GM18511 (cell line): ENCODE results near the gene INO80E.

ENCODE experiments used
- ATAC-seq: cut with Tn5 transposase; IDR thresholded peaks from one replicate; pipeline ENCODE4 v1.9.1; 2021; ENCODE audit warnings: mild to moderate bottlenecking, moderate library complexity; ENCODE audit not compliant: unreplicated experiment

INO80E gene

GRCh38 chr16:29975134-29975538 is 20.9 kb upstream of the INO80E start:
- ATAC-seq, result no peak

DNA sequence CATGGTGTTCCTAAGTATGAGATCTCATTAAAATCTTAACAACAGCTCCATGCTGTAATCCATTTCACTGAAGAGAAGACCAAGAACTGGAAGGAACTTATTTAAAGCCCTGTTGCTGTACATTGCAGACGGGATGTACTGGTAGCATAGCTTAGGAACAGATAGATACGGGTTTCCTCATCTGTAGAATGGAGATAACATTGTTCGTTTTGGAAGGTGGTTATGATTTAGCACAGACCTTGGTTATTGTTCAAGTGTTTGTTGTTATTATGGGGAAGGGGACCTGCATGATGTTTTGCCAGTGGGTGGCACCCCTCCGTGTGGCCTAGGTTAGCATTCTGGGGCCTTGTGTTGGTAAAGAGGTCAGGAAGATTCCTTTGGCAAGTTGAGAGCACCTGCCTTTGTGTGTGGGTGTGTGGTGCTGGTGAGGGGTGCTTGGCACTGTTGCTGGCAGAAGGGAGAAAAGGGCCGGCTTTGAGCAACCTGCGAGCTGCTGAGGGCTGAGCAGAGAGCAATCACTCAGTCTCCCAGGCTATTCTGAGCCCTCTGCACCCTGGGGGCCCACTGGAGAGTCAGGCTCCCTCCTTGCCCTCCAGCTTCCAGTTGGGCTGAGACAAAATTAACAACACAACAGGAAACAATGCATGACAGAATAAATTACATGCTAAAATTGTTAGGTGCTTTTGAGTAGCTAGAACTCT is 20.1 kb upstream of the INO80E start:
- ATAC-seq, result no peak

DNA sequence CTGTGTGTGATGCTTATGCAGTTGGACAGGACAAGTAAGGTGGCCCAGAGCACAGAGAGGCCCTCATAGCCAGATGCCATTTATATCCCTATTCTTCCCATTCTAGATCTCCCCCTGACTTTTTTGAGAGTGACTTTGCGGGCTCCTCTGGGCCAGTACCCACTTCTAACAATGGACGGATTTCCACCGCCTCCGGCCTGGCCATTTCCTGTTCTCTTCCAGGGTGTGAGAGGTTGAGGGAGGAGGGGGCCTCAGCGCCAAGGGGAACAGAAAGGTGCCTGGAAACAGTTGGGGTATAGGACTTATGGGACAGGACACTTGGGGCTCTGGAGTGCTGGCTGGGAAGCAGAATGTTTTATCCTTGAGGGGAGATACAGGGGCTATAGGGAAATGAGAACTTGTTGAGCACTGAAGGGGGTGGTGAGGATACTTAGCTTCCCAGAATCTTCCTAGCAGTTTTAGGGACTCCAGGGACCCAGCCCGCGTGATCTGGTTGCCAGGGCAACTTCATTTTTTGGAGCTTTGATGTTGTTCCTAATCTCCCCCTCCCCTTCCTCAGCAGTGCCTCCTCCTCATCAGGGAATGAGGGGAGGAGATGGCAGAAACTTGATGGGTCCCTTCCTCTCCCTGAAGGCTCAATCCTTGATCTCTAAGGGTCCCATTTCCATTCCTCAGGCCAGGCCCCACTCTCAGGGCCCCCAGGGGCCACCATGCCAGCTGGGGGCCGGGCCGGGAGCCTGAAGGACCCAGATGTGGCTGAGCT is 18.8 kb upstream of the INO80E start:
- ATAC-seq, result no peak

DNA sequence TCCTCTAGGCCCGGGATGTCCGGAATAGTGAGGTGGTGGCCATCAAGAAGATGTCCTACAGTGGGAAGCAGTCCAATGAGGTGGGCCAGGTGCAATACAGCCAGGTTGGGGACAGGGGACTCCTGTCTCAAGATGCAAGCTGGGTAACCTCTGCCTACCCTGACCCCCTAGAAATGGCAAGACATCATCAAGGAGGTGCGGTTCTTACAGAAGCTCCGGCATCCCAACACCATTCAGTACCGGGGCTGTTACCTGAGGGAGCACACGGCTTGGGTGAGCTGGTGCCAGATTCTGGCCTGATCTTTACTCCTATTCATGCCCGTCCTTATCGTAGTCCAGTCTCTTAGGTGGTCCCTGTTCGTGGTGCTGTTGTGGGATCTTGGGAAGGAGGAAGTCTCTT is 18.0 kb upstream of the INO80E start:
- no peak for ATAC-seq

GRCh38 chr16:29978564-29979270 is 17.3 kb upstream of the INO80E start:
- no peak for ATAC-seq

DNA sequence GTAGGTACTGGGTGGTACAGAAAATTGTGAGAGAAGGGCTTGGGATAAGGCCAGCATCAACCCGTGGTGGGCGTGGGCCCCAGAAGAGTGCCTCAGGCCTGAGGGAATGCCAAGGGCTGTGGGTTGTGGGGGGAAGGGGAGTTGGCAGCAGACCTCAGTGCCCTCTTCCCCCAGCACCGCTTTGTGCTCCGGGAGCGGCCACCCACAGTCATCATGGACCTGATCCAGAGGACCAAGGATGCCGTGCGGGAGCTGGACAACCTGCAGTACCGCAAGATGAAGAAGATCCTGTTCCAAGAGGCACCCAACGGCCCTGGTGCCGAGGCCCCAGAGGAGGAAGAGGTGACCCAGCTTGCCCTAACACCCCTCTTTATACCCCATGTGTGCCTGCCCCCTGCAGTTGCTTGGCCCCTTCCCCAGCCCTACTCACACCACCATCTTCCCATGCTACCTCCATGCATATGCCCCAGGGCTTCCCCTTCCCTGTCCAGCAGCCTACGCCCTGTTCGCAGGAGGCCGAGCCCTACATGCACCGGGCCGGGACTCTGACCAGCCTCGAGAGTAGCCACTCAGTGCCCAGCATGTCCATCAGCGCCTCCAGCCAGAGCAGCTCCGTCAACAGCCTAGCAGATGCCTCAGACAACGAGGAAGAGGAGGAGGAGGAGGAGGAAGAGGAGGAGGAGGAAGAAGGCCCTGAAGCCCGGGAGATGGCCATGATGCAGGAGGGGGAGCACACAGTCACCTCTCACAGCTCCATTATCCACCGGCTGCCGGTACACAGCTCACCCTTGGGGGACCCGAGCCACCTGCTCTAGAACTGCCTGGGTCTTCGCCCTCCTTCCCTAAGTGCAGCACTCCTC is 13.3 kb upstream of the INO80E start:
- no peak for ATAC-seq

DNA sequence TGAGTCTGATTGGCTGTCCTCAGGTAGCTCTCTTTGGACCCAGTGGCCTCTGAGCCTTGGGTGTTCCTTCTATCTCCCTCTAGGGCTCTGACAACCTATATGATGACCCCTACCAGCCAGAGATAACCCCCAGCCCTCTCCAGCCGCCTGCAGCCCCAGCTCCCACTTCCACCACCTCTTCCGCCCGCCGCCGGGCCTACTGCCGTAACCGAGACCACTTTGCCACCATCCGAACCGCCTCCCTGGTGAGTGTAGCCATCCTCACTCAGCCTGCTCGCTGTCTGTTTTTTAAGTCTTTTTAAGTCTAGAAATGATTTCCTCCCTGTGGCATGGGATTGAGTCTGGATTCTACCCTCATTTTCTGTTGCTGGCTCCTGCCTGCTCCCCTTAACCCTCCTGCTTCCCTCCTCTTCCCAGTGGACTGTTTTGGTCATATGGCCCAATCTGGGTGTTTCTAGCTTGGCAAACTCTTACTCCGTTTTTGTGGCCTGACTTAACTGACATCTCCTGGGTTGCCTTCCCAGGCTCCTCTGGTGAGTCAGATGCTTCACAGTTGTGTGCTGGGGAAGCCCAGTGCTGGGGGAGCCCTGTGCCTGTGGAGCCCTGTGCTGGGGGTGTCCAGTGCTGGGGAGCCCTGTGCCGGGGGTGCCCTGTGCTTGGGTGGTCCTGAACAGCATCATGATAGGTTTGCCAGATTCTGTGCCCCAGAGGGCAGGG is 12.5 kb upstream of the INO80E start:
- ATAC-seq, result no peak

- no peak for ATAC-seq
These were observed 11.8 kb upstream of the INO80E start for GRCh38 chr16:29984137-29984763.

DNA sequence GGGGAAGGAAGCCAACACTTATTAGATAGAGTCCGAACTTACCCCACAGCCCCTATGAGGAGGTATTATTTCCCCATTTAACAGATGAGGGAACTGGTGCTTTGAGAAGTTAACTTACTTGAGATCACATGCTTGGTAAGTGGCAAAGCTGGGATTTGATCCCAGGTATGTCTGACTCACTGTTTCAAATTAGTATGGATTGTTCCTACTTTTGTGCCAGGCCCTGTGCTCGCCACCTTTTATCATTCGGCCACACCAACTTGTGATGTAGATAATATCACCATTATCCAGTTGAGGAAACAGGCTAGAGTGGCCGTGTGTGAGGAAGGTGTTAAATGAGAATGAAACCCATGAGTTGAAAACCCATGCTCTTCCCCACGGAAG is 11.3 kb upstream of the INO80E start:
- ATAC-seq, result no peak

GRCh38 chr16:29985271-29985811 is 10.7 kb upstream of the INO80E start:
- ATAC-seq, result no peak

GRCh38 chr16:29986231-29986630 is 9.8 kb upstream of the INO80E start:
- no peak for ATAC-seq

- no peak for ATAC-seq
These were observed 9.1 kb upstream of the INO80E start for GRCh38 chr16:29986931-29987330.

- no peak for ATAC-seq
These were observed 8.5 kb upstream of the INO80E start for GRCh38 chr16:29987371-29988085.

DNA sequence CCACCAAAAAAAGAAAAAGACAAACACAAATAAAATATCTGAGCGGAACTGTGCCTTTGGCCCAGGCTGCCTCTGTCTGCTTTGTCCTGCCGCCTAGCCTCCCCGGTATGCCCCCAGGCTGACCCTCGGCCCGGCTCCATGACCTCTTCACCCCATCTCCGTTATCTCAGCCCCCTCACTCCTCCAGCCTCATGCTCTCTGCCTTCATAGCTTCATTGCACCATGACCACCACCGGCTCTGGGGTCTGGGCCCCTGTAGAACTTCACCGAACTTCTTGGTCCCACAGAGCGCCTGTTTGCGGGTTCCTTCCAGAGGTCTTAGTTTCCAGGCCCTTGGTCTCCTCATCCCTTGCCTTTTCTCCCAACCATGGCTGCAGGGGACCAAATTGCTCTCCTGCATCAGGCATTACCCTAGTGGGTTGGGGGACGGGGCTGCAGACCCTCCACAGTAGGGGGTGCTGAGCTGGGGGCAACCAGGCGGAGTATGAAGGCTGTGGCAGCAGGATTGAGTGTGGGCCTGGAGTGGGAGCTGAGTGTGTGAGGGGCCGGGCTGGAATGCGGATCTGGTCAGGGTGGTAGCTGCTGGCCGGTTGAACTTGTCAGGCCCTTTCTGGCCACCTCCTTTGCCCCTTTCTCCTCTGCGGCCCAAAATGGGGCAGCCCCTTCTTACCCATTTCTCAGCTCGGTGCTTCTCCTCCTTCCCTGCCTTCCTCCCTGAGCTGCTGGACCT is 7.5 kb upstream of the INO80E start:
- no peak for ATAC-seq

- no peak for ATAC-seq
These were observed 6.8 kb upstream of the INO80E start for GRCh38 chr16:29989111-29989858.

- no peak for ATAC-seq
These were observed 6.0 kb upstream of the INO80E start for GRCh38 chr16:29990034-29990433.

DNA sequence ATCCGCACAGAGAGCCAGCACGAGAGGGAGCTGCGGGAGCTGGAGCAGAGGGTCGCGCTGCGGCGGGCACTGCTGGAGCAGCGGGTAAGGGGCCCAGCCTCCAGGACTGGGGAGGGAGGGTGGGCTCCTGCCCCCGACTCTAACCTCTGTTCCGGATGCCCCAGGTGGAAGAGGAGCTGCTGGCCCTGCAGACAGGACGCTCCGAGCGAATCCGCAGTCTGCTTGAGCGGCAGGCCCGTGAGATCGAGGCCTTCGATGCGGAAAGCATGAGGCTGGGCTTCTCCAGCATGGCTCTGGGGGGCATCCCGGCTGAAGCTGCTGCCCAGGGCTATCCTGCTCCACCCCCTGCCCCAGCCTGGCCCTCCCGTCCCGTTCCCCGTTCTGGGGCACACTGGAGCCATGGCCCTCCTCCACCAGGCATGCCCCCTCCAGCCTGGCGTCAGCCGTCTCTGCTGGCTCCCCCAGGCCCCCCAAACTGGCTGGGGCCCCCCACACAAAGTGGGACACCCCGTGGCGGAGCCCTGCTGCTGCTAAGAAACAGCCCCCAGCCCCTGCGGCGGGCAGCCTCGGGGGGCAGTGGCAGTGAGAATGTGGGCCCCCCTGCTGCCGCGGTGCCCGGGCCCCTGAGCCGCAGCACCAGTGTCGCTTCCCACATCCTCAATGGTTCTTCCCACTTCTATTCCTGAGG is 5.0 kb upstream of the INO80E start:
- ATAC-seq, result no peak
